Endodermal cell (in vitro differentiated cells): ENCODE results near the gene ORM1. TPM values are rescaled to one million over a fixed set of nuclear protein-coding genes. Genes with fewer than 3 reads are reported as not detected.
A peak's percentile ranks its signal among the peaks of the same experiment; 100 is the strongest.

Experiments used
- DNase-seq: peaks from one replicate; pipeline ENCODE4 v3.0.0-alpha.2; 2017
- H3K27ac ChIP-seq: 2 replicates; pipeline ENCODE4 v1.5.1; 2013; ENCODE audit warnings: mild to moderate bottlenecking, low read depth, low read length, moderate library complexity
- H3K27me3 ChIP-seq: 2 replicates; pipeline ENCODE4 v1.6.1; 2013; ENCODE audit warnings: mild to moderate bottlenecking, low read length, moderate library complexity; ENCODE audit not compliant: insufficient read depth, control insufficient read depth, poor library complexity, severe bottlenecking
- H3K36me3 ChIP-seq: 2 replicates; pipeline ENCODE4 v1.7.0; 2013; ENCODE audit warnings: mild to moderate bottlenecking, low read length, moderate library complexity; ENCODE audit not compliant: control insufficient read depth, insufficient read depth
- H3K4me1 ChIP-seq: one replicate; pipeline ENCODE4 v1.7.0; 2013; ENCODE audit warnings: low read length; ENCODE audit not compliant: control insufficient read depth, insufficient read depth
- H3K4me3 ChIP-seq: 2 replicates; pipeline ENCODE4 v1.5.1; 2013; ENCODE audit warnings: mild to moderate bottlenecking, low read length, moderate library complexity
- H3K9ac ChIP-seq: 2 replicates; pipeline ENCODE4 v1.6.1; 2013; ENCODE audit warnings: mild to moderate bottlenecking, low read length, moderate library complexity; ENCODE audit not compliant: poor library complexity, severe bottlenecking; ENCODE audit errors: extremely low read depth
- H3K9me3 ChIP-seq: 2 replicates; pipeline ENCODE4 v1.6.1; 2013; ENCODE audit warnings: mild to moderate bottlenecking, low read length, moderate library complexity; ENCODE audit not compliant: control insufficient read depth
- H3K27ac Mint-ChIP-seq: 2 replicates; pipeline ENCODE4 v1.8.0; 2020; ENCODE audit warnings: mixed read lengths
- H3K27me3 Mint-ChIP-seq: 2 replicates; pipeline ENCODE4 v1.8.0; 2021; ENCODE audit warnings: mild to moderate bottlenecking, mixed read lengths; ENCODE audit not compliant: insufficient read depth
- H3K36me3 Mint-ChIP-seq: 2 replicates; pipeline ENCODE4 v1.8.0; 2020; ENCODE audit warnings: low read depth, mixed read lengths
- H3K4me1 Mint-ChIP-seq: 2 replicates; pipeline ENCODE4 v1.8.0; 2020; ENCODE audit warnings: mixed read lengths
- H3K4me3 Mint-ChIP-seq: 2 replicates; pipeline ENCODE4 v1.8.0; 2020; ENCODE audit warnings: mild to moderate bottlenecking, moderate library complexity, mixed read lengths
- H3K9me3 Mint-ChIP-seq: 2 replicates; pipeline ENCODE4 v1.8.0; 2020; ENCODE audit warnings: mild to moderate bottlenecking, mixed read lengths
- WGBS, 2 experiments: methylation state at CpG; one replicate each; pipeline versions ENCODE4 v1.1.5 to v1.1.7; 2013; ENCODE audit warnings: missing lambda C conversion rate in 2 of 2, mixed read lengths in 1 of 2; ENCODE audit not compliant: insufficient coverage in 1 of 2, insufficient read length in 1 of 2; 5-methylcytosine and 5-hydroxymethylcytosine counted together
- total RNA-seq, 2 donors: library from RNA; stranded (reverse); fragmentation: NEBNext Ultra II Directional in 1 of 2; extraction: Animal tissue kit (Norgen Biotek cat#: 25700) in 1 of 2; gene quantifications; 2 replicates in 1 of 2; 3 replicates in 1 of 2; pipeline ENCODE4 v1.2.1, GENCODE V29; 2021
- TF ChIP-seq, protein P1 (sequence below): fragments of 200-600 bp; sonication (generic); conservative IDR thresholded peaks from 2 replicates; pipeline ENCODE4 v1.5.0; 2021; ENCODE audit warnings: antibody characterized with exemption, mild to moderate bottlenecking

ORM1 gene
- total RNA-seq, 2 donors from 2014 or later, result 0.59 TPM; not detected in 1

DNA sequence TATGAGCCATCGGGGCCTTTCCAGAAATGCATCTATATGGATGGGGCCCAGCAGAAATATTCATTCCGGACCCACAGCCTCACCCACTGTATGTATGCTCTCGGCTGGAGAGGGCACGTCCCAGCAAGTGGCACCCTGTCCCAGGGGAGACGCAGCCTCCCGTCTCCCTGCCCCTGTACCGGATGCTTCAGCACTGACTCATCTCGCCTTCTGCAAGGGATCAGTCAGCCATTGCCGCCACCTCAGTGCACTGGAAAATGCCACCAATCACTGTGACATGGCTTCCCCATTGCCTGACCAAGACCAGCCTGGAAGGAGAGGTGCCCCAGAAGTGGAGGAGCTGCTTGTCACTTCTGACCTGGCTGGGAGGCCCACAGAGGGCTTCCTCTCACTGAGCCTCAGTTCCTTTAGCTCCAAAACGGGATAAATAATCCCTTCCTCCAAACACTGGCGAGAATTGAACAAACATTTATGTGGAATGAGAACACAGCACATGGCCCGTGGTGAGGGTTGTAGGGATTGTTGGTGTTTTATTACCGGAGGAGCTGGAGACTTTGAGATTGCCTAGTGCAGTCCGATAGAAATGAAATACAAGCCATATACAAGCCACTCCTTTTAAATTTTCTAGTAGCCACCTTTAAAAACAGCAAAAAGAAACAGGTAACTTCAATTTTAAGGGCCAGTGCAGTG lies 43.9 kb upstream of the ORM1 start:
- Mint-ChIP-seq H3K27ac (no peak overlapping the region), H3K4me1 (no peaks in the 10 kb centered on the region), H3K4me3 (no peak overlapping the region), H3K27me3 (no peaks in the 10 kb centered on the region), H3K36me3 (peaks cover 40% of the 10 kb centered on the region), H3K9me3 (no peaks in the 10 kb centered on the region)
- peak; percentile 41 for DNase-seq
- Histone ChIP-seq H3K4me3 (no peak overlapping the region), H3K27me3 (no peaks in the 10 kb centered on the region), H3K27ac (no peak overlapping the region), H3K9ac (no peak overlapping the region), H3K4me1 (no peaks in the 10 kb centered on the region), H3K9me3 (no peaks in the 10 kb centered on the region), H3K36me3 (peaks cover 64% of the 10 kb centered on the region)
- TF ChIP-seq, protein P1, sequence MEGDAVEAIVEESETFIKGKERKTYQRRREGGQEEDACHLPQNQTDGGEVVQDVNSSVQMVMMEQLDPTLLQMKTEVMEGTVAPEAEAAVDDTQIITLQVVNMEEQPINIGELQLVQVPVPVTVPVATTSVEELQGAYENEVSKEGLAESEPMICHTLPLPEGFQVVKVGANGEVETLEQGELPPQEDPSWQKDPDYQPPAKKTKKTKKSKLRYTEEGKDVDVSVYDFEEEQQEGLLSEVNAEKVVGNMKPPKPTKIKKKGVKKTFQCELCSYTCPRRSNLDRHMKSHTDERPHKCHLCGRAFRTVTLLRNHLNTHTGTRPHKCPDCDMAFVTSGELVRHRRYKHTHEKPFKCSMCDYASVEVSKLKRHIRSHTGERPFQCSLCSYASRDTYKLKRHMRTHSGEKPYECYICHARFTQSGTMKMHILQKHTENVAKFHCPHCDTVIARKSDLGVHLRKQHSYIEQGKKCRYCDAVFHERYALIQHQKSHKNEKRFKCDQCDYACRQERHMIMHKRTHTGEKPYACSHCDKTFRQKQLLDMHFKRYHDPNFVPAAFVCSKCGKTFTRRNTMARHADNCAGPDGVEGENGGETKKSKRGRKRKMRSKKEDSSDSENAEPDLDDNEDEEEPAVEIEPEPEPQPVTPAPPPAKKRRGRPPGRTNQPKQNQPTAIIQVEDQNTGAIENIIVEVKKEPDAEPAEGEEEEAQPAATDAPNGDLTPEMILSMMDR, result no peak
- WGBS, 2 experiments, result 85 to 92% methylated on average over 8 to 14 of the region's 14 CpGs

DNA sequence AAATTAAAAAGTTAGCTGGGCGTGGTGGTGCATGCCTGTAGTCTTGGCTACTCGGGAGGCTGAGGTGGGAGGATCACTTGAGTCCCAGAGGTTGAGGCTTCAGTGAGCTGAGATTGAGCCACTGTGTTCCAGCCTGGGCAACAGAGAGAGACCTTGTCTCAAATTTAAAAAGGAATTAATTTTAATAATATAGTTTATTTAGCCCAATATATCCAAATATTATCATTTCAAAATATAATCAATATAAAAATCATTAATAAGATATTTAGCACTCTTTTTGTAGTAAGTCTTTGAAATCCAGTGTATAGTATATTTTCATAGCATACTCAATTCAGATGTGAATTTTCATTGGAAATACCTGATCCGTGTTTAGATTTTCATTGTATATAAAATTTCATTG lies 43.2 kb upstream of the ORM1 start:
- H3K9ac ChIP-seq, result no peak overlapping the region
- WGBS, 2 experiments, result 80 to 98% methylated on average over 1 to 2 of the region's 3 CpGs
- no peaks in the 10 kb centered on the region for H3K27me3 Mint-ChIP-seq
- H3K27ac Mint-ChIP-seq, result no peak overlapping the region
- H3K36me3 ChIP-seq, result peaks cover 65% of the 10 kb centered on the region
- peaks cover 41% of the 10 kb centered on the region for H3K36me3 Mint-ChIP-seq
- H3K9me3 Mint-ChIP-seq, result no peaks in the 10 kb centered on the region
- no peak overlapping the region for H3K4me3 ChIP-seq
- H3K4me1 ChIP-seq, result no peaks in the 10 kb centered on the region
- no peak overlapping the region for H3K4me3 Mint-ChIP-seq
- no peaks in the 10 kb centered on the region for H3K9me3 ChIP-seq
- no peaks in the 10 kb centered on the region for H3K27me3 ChIP-seq
- TF ChIP-seq, protein P1, result no peak
- H3K27ac ChIP-seq, result no peak overlapping the region
- no peaks in the 10 kb centered on the region for H3K4me1 Mint-ChIP-seq
- DNase-seq, result no peak

DNA sequence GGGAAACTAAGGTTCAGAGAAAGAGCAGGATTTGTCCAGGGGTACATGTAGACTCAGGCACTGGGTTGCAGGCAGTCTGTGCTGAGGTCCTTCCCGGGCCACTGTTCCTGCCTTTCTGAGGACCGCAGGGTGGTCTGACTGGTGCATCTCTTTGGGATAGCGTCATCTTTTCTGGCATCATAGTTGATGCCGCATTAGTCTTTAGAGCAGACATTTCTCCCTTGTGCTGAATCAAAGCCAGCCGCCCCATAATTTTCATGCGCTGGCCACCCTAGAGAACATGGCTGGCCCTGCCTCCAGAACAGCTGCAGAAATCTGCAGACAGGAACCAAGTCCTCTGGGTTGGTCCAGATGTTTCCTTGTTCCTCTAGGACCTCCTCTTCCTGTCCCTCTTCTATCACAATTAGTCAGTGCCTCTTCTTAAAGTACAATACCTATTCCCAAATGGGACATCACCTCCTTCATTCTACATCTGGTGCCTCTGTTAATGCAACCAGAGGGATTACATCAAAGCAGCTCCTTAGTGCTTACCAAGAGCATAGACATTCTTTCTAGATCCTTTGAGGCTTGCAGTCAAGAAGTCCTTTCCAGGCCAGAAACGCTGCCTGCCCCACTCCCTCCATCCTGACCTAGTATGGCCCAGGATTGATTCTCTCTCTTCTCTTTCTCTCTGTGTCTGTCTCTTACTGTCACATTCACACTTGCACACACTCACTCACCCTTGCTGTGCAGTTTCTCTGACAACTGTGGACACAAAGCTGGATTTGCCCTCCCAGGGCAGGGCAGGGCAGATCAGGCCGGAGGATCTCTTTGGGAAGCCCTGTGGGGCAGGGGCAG lies 42.0 kb upstream of the ORM1 start:
- Mint-ChIP-seq H3K4me3 (no peak overlapping the region), H3K36me3 (peaks cover 38% of the 10 kb centered on the region), H3K9me3 (no peaks in the 10 kb centered on the region), H3K4me1 (no peaks in the 10 kb centered on the region), H3K27ac (no peak overlapping the region), H3K27me3 (no peaks in the 10 kb centered on the region)
- Histone ChIP-seq H3K4me1 (no peaks in the 10 kb centered on the region), H3K9me3 (no peaks in the 10 kb centered on the region), H3K9ac (no peak overlapping the region), H3K27me3 (no peaks in the 10 kb centered on the region), H3K27ac (no peak overlapping the region), H3K36me3 (peaks cover 64% of the 10 kb centered on the region), H3K4me3 (no peak overlapping the region)
- TF ChIP-seq, protein P1, result no peak
- 95 to 100% methylated on average over 5 to 8 of the region's 8 CpGs for WGBS, 2 experiments
- DNase-seq, result peak; percentile 24
